HG03064 (cell line): ENCODE results near the gene MREG.

Experiments
- ATAC-seq: cut with Tn5 transposase; IDR thresholded peaks from one replicate; pipeline ENCODE4 v1.9.1; 2021; ENCODE audit warnings: low read depth; ENCODE audit not compliant: unreplicated experiment

The MREG gene, protein sequence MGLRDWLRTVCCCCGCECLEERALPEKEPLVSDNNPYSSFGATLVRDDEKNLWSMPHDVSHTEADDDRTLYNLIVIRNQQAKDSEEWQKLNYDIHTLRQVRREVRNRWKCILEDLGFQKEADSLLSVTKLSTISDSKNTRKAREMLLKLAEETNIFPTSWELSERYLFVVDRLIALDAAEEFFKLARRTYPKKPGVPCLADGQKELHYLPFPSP

DNA sequence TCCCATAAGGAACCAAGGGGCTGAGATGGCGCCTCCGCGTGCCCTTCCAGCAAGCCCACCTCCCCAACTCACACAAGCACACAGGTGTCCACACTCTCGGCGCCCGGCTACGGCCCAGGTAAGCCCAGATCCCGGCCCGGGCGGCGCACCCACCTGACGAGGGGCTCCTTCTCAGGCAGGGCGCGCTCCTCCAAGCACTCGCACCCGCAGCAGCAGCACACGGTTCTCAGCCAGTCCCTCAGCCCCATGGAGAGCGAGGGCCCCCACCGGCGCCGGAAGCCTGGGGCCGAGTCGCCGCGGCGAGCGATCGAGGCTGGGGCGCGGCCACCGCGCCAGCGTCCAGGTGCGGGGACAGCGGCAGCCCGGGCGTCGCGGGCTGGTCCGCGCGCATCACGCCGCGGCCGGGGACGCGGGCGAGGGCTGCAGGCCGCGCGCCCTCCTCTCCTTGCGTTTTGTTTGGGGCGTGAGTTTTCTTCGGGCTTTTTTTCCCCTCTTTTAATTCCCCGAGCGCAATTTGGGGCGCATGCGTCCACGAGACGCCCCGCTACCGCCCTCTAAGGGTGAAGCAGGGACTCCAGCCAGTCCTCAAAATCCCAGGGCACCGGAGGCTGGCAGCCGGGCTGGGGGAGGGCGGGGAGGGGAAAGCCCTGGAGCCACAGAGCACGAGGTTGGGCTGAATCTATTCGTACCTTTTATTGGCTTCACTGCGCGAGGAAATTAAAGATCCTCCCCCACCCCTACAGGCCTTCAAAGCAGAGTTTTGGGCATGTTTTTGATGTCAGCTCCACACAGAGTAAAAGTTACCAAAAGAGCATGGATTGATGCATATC, at the start of gene MREG:
MREG (minus strand) TSS at position 472 of the 830 bp plus-strand sequence; CDS start at position 248, 224 bp downstream.
- ATAC-seq = peak; percentile 37

GRCh38 chr2:216059233-216059834, 46.0 kb upstream of the MREG start:
- no peak for ATAC-seq

DNA sequence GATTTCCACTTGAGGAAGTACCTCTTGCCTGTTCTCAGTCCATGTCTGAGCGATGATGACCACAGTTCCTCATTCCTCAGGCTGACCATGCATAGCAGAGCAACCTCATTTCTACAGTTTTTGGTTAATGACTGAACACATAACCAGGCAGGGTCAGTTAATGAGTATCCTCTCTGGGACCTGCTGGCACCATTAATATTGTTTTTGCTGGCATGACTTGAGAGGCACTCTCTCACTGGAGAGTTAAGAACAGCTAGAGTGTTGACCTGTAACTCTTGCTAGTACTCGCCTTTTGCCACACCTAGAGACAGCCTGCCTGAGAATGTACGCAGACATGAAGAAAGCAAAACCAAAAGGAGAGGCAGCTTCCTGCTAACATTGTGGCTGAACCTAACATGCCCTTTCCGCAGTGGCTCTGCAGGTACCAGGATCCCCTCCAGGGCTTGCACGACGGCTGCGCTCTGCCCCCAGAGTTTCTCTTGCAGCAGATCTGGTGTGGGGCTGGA, 44.4 kb upstream of the MREG start:
- ATAC-seq = peak; percentile 80

- peak; percentile 47 for ATAC-seq
Observed at GRCh38 chr2:216056739-216057138, 43.4 kb upstream of the MREG start.

GRCh38 chr2:216055680-216056079, 42.3 kb upstream of the MREG start:
- no peak for ATAC-seq

- no peak for ATAC-seq
Observed at GRCh38 chr2:216052420-216052819, 39.1 kb upstream of the MREG start.

DNA sequence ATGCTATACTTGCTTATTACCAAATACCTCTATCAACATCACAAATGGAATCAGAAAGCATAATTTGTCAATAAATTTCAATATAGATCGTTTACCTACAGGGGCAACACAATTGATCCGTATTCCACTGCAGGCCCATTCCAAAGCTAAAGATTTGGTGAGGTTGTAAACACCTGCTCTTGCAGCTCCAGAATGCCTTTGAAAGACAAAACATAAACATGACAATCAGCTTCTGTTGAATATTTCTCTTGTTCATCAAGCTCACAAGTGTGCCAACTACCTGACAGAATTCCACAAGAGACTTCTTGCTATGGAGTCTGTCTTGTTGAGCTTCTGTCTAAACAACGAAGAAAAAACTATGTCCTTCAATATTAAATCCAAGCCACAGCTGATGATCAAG, 38.0 kb upstream of the MREG start:
- no peak for ATAC-seq

- no peak for ATAC-seq
Observed at GRCh38 chr2:216049452-216049851, 36.1 kb upstream of the MREG start.

DNA sequence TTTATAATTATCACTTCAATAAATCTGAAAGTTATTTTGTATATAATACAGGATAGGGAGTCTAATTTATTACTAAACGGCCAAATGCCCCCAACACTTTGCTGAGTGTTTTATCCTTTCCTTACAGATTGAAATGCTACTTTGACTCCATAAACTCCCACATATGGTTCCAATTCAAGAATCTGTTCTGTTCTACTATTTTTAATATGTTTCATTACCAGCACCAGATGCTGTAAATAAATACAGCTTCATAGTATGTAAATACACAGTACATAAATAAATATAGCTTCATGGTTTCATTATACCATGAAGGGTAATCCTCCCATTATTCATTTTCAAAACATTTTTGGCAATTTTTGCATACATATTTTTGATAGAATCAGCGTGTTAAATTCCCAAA, 34.0 kb upstream of the MREG start:
- no peak for ATAC-seq

DNA sequence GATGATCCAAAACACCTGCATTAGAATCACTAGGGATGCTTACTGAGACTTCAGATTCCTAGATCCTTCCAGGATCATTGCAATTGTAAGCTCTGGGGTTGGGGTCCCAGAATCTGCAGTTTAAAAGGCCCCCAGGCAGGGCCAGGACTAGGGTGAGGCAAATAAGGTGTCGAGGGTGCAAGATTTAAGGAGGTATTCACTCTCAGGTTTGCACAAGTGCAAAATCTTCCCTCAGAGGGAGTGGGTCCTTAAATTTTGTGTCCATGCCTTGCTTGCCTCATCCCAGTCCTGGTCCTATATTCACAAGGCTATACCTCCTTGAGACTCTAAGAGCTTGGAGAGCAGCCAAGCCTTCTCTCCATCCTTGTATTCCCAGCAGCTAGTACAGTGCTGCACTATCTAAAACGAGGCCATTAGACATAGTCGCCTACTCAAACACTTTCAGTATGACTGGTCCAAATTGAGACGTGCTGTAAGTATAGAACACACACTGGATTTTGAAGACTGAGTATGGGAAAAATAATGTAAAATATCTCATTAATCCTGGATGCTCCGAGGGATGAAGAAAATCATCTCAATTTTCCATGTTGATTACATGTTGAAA, 31.6 kb upstream of the MREG start:
- ATAC-seq = peak; percentile 91

- no peak for ATAC-seq
Observed at GRCh38 chr2:216043949-216044348, 30.6 kb upstream of the MREG start.

GRCh38 chr2:216041438-216041837, 28.1 kb upstream of the MREG start:
- no peak for ATAC-seq

DNA sequence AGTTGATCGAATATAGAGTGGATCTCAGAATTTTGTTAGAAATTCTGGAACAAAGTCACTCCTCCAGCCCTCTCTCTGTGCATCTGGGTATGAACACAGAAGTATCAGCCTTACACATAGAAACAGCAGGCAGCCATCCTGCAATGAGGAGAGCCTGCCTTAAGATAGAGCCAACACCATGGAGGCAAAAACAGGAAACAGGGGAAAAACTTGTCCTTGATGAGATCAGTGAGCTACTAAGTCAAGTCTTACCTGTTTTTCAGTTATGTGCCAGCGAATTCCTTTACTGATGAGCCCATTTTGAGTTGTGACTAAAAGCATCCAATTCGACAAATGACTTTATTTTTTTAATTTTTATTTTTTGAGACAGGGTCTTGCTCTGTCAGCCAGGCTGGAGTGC, 26.6 kb upstream of the MREG start:
- ATAC-seq = no peak

- ATAC-seq = peak; percentile 39
Observed at GRCh38 chr2:216034065-216034464, 20.7 kb upstream of the MREG start.

DNA sequence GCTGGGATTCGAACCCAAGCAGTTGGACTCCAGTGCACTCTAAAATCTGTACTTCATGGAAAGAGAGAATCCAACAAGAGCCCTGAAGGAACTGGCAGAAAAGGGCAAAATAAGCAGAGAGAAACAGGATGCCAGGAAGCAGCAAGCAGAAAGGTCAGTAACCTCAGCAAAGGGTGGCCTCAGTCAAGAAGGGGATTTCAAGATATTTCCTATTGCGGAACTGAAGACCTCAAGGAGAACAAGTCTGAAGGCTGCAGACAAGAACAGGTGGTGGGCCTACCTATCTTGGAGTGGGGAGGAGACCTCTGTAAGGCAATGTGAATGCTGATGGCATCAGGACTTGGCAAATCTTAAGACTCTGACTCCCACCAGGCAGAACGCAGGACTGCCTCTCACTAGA, 20.1 kb upstream of the MREG start:
- ATAC-seq = no peak

GRCh38 chr2:216031960-216032689, 18.8 kb upstream of the MREG start:
- ATAC-seq = peak; percentile 80

- no peak for ATAC-seq
Observed at GRCh38 chr2:216030216-216030615, 16.9 kb upstream of the MREG start.

GRCh38 chr2:216029416-216030129, 16.2 kb upstream of the MREG start:
- ATAC-seq = no peak

DNA sequence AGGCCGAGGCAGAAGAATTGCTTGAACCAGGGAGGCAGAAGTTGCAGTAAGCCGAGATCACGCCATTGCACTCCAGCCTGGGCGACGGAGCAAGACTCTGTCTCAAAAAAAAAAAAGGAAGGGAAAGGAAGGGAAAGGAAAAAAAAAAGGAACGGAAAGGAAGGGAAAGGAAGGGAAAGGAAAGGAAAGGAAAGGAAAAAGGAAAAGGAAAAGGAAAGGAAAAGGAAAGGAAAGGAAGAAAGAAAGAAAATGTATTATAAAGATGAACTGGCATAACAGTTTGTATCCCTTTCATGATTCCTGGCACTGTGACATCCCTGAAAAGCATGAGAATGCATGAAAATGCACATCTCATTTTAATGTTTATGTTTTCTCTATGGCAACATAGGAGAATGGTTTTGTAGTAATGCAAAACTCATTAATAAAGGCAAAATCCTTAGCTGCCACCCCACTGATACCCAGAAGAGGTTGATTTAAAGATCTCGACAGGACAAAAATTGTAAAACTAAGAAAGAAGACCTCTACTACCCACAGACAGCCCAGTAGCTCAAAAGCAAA, 11.5 kb upstream of the MREG start:
- ATAC-seq = no peak
